ENCODE results near the gene ALG1L2.
"Not testable (repeated sequence)": the region's sequence is repeated elsewhere in the genome, so short reads cannot be mapped to it uniquely, and the experiment has no call there.

The ALG1L2 gene

GRCh38 chr3:130143648-130144327 is 62.2 kb downstream of the ALG1L2 start:
- H3K27ac ChIP-seq = not testable (repeated sequence)
- TF ChIP-seq CTCF (IDR thresholded peaks at IDR 0.05) = peak; percentile 62

GRCh38 chr3:130144328-130144650 is 62.7 kb downstream of the ALG1L2 start:
- not testable (repeated sequence) for H3K27ac ChIP-seq

- not testable (repeated sequence) for H3K27ac ChIP-seq
These were observed 63.8 kb downstream of the ALG1L2 start for GRCh38 chr3:130145456-130145855.

- H3K27ac ChIP-seq = not testable (repeated sequence)
These were observed 64.8 kb downstream of the ALG1L2 start for GRCh38 chr3:130146465-130146864.

Measured in 22Rv1 (cell line).